T-helper 1 cell treated with Interleukin-12 subunit alpha and Interleukin-12 subunit beta and Interleukin-4 antibody, amounts not matched to agents 30 ng/mL and 1 ng/mL, for 36 hours (primary cell): ENCODE data around the gene MAN1B1. TPM values are rescaled to one million over a fixed set of nuclear protein-coding genes. Genes with fewer than 3 reads are reported as not detected.

Experiments used
- intact Hi-C: fragments of 100-400 bp; cut with micrococcal nuclease; formaldehyde crosslinking; loops from one replicate; pipeline ENCODE4 v1.15.1; 2024
- total RNA-seq: library from RNA; stranded (reverse); gene quantifications from 2 replicates; pipeline ENCODE4 v1.2.3, GENCODE V29; 2022

The MAN1B1 gene
- total RNA-seq: 50.4 and 54.3 TPM in 2 replicates

DNA sequence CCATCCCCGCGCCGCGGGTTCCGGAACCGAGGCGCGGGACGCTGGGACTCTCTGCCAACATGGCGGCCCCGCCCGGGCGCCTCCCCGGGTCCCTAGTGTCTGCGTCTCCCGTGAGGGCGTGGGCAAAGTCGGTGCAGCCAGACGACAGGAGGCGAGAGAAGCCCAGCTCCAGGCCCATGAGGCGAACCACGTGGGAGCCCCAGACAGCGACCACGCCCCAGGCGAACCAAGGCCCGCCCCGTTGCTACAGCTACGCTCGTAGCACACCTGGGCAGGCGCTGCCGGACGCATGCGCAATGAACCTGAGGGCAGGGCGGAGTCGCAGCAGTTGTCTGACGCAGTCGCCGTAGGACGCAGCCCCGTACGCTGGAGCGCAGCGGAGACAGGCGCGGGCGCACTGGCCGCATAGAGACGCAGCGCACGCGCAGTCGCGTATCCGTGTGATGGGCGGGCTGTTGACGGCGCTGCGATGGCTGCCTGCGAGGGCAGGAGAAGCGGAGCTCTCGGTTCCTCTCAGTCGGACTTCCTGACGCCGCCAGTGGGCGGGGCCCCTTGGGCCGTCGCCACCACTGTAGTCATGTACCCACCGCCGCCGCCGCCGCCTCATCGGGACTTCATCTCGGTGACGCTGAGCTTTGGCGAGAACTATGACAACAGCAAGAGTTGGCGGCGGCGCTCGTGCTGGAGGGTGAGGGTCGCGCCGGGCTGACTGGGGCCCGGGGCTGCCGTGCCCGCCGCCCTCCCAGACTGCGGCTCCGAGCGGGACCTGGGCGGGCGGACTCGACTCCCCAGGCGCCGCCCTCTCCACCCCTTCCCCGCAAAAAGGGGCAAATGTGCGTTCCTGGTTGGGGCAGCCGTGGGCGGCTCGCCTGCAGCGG lies at the start of gene MAN1B1:
Gene MAN1B1 (plus strand): TSS at position 455 of the 878 bp plus-strand sequence. CDS start 15 bp downstream, at position 470.
- intact Hi-C loops: loop anchor here (1.0 to 10.0 kb wide), 19 partner anchors 9 to 604 kb away; partner anchors contain the start of genes FBXW5, MRPL41, NDOR1 and NELFB

DNA sequence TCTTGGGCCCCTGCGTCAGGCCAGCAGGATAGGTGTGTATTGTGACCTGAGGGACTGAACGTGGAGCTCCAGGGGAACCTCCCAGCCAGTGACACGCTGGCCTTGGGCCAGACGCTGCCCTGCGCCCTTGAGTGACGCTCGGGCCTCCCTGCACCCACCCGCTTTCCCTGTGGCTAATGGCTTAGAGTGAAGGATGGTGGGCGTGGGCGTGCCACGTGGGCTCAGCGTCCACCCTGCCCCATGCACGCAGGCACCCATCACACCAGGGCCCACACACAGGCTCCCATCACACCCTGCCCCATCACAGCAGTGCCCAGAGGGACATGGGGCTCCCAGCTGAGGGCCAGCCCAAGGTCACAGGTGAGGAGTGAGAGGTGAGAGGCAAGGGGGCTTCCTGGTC lies 49.8 kb upstream of the MAN1B1 start:
- intact Hi-C loops: no loop called here

DNA sequence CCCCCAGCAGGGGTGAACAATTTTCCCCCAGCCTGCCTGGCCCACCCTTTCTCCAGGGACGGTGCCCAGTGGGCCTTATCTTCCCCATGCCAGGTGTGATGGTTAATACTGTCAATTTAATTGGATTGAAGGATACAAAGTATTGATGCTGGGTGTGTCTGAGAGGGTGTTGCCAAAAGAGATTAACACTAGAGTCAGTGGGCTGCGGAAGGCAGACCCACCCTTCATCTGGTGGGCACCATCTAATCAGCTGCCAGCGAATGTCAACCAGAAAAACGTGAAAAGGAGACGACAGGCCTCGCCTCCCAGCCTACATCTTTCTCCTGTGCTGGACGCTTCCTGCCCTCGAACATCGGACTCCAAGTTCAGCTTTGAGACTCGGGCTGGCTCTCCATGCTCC lies 49.3 kb upstream of the MAN1B1 start:
- intact Hi-C loops: no loop called here

DNA sequence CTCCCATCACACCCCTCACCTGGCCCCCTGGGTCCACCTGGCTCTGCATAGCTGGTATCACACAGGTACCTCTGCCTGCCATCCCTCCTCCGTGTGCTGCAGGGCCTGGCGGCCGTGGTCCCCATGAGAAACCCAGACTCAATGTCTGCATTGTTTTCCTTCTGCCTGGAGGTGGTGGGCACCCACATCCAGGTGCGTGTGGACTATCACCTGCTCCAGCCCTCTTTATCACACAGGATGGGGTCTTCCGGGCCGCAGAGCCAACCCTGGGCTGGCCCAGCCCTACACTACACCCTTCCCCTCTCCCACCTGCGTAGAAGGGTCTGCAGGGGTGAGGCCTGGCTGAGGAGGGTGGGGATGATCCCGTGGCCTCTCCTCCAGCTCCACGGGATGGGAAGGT lies 47.9 kb upstream of the MAN1B1 start:
- intact Hi-C loops: no loop called here

DNA sequence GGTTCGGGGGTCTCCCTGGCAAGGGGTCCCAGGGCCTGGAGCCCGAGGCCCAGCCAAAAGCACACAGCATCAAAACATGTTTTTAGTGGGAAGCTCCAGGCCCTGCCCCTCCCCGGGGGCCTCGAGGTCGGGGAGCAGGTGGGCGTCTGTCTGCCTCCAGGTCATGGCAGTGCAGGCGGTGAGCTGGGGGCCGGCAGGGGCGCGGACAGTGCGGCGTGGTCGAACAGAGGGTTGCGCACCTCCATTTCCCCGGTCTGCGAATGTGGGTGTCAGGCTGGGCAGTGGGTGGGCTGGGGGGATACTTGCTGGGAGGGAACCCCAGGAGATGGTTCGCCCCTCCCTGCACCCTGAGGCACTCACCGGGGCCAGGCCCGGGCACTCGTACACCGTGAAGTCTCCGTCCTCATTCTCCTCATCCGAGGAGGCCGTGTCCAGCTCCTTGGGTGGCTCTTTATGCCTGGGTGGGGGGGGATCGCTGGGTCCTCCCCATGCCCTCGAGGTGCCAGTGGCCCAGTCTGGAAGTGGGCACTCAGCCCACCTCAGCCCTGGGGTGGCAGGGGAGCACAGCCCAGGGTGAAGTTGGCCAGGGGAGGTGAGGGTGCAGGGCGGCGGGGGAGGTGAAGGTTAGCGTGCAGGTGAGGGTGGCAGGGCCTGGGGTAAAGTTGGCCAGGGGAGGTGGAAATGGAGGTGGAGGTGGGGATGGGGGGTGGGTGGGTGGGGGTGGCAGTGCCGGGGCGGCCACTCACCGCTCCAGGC lies 47.0 kb upstream of the MAN1B1 start:
- intact Hi-C loops: no loop called here

DNA sequence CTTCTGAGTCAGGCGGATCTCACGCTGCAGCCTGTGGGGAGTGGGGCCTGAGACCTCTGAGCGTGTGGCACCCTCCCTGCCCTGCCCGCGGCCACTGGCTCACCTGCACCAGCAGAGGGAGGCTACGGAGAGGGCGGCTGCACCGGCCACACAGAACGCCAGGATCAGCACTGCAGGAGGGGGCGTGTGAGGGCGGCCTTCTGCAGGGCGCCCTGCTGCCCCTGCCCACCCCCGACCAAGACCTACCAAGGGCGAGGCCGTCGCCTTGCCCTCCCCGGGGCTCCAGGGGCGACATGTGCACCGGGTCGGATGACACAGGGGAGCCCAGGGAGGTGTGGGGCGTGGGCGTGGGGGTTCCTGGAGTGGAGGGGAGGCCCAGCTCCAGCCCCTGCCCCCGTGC lies 46.2 kb upstream of the MAN1B1 start:
- intact Hi-C loops: no loop called here

DNA sequence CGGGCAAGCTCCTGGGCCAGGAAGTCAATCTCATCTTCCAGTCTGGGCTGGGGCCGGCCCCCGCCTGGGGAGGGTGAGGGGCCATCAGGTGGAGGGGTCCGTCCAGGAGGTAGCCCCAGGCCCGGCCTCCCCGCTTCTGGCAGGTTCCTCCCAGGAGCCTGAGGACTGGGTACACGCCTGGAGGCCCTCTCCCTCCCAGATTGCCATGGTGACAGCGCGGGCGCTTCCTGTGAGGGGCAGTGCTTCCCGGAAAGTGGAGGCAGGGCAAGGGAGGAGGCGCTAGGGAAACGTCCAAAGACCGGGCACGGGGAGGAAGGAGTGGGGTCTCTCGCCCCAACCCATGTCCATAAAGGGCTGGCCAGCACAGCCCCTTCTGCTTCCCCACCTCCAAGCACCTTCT lies 45.7 kb upstream of the MAN1B1 start:
- intact Hi-C loops: no loop called here

DNA sequence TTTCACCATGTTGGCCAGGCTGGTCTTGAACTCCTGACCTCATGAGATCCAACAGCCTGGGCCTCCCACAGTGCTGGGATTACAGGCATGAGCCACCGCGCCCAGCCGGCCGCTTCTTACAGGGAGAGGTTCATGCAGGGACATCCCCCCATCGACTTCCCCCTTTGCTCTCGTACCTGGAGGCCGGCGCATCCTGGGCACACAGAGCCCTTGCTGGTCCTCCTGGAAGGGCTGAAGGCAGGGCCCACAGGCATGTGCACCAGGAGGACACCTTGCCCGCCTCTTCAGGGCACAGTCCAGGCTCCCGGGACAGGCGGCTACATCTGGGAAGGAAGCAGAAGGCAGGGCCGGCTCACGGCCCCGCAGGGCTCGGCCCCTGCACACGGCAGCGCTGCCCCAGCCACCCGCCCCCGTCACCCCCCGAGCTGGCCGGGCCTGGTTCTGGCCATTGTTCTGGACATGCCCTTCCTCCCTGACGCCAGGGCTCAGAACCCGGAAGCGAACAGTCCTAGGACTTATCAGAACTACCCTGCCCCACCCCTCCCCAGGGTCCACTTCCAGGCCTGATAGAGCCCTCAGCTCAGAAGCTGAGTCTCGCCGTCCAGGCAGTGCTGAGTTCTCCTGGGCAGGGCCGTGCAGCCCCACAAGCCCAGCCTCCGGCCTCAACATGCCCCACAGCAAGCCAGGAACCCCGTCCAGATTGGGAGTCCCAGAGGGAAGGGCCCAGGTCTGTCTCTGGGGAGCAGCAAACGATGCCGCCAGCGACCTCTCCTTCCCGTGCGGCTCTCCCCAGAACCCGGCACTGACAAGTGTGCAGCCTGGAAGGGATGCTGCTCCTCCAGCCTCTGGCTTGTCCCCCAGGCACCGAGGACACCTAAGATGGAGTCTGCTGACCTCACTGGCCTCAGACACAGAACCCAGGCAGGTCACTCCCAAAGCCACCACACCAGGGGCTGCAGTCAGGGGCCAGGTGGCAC lies 43.7 kb upstream of the MAN1B1 start:
- intact Hi-C loops: no loop called here

DNA sequence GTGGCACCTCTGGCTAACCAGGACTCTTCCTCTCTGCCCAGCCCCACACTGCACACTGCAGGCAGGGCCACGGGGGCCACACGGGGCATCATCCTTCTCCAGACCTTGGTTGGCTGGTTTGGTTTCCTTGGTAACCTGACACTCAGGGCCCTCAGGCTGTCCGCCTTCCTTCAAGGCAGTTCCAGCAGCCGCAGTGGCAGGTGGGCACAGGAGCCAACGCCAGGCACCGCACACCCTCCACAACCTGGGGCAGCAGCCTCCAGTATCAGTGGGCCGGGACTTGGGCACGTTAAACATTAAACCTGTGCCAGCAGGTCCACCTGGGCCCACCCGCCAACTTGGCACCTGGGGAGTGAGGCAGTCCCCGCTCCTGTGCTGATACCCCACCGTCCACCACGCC lies 42.7 kb upstream of the MAN1B1 start:
- intact Hi-C loops: no loop called here

DNA sequence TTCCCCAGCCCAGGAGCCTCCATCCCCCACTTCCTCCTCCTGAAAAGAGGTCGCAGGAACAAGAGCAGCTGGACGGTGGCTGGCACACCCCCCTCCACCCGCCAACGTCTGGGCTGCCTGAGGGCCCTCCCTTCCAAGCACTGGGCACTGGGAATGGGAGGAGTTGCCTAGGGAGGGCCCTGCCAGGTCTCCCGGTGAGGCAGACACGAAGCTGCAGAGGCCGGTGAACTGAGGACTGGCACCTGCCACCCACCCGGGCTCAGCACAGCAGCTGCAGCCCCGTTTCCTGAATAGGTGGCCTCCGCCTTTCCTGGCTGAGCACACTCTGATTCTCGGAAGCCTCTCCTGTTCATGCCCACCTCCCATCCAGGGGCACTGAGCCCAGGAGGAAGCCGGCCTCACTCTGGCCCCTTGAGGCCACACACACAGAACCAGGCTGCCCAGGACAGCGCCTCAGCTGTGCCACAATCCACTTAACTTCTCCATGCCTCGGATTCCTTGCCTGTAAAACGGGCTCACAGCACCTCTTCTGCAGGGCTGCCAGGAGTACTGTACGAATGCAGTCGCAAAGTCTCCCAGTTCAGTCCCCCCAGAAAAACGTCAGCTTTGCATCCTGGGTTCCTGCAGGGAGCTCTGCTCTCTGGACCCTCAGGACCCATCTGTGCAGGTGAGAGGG lies 42.1 kb upstream of the MAN1B1 start:
- intact Hi-C loops: loop anchor here (5.0 kb wide), 1 partner anchor 197 kb away; the partner anchor contains the start of gene PHPT1

DNA sequence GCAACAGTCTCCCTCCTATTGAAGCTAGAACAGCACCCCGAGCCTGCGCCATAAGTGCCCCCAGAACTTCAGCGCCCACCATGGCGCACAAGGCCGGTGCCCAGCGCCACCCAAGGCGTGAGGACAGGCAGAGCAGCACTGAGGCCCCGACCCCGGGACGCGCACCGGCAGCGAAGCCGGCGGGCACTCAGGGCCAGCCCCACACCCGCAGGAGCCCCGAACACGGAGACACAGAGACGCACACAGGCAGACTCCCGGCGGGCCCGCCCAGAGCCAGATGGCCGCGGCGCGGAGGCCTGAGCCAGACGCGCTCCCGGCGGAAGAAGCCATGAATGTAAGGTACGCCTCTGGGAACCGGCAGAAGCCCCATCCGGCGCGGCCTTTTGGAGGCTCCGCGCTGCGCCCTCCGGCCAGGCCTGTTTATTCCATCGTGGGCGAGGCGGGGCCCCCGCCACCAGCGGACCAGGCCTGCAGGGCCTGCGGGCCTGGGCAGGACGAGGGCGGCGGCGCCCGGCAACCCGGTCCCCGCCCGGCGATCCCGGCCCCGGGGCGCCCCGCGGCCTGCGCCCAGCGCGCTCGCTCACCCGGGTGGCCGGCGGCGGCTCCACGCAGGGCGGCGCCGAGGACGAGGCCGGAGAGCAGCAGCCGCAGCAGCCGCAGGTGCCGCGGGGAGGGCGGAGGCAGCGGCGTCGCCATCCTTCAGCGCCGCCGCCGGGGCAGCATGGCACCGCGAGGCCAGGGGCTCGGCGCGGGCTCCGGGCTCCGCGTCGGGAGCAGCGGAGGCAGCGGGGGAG lies 41.3 kb upstream of the MAN1B1 start:
- intact Hi-C loops: loop anchor here (1.0 to 5.0 kb wide), 4 partner anchors 10 to 198 kb away; partner anchors contain the start of genes PHPT1 and RNF224

DNA sequence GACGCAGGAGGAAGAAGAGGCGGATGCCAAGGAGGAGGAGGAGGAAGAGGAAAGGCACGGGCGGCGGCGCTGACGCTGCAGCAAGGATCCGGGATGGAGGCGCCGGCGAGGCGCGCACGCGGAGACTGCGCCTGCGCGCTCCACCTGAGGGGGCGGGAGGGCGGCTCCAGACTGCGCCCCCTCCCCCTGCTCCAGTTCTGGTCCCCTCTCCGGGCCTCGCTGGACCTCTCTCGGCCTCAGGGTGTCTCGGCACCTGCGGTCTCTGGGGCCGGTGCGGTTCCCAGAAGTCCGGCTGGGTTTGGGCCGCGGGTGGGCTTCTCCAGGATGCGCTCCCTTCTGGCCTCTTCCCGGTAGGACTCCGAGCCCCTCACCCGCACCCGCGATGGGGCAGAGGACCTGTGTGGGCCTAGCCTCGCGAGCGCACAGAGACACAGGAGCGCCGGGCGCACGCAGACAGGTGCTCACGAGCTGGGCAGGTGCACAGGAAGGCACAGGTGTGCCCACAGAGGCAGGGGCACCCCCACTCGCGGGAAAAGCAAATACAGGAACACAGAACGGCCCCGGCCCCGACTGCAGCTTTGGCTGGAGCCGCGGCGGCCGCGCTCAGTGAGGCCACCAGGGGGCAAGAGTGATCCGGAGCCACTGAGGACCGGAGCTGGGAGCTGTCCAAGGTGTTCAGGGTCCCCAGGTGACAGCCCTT lies 40.5 kb upstream of the MAN1B1 start, which contains the start of gene NPDC1:
Gene NPDC1 (minus strand): TSS at position 90 of the 700 bp plus-strand sequence. CDS start 188 bp downstream, outside the sequence.
- intact Hi-C loops: loop anchor here (1.0 to 5.0 kb wide), 4 partner anchors 11 to 199 kb away; partner anchors contain the start of genes PHPT1 and RNF224

DNA sequence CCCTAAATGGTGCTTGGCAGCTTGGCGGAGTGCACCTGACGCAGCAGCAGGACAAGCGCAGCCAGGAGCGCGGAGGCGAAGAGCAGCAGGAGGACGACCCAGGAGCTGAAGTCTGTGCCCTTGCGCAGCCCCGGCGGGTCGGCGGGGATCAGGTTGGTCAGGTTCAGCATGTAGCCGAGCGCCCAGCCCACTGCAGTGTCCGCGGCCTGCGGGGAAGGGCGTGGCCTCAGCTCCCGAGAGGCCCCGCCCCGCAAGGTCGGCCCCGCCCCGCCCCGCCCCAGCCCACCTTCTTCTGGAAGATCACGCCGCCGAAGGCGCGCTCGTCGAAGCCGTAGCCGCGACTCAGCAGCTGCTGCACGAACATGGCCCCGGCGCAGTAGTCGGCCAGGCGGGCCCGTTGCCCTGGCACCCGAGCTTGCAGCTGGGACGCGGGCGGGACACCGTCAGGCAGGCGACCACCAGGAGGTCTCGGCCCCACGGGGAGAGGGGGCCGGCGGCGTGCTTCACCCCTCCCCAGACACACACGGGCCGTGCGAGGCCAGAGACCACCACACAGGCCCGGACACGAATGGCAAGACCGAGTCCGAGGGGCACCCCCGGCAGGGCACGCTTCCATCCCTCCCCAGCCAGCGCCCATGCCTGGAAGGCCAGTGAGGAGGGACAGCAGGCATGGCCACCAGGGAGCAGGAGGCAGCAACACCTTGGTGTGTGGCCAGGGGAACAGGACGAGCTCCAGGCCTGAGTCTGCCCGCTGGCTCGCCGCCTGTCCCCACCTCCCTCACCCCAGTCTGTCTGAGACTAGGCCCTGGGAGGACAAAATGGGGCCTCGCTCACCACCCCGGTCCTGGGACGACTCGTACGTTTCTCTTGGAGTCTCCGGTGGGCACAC lies 37.9 kb upstream of the MAN1B1 start:
- intact Hi-C loops: loop anchor here (5.0 kb wide), 1 partner anchor 202 kb away; the partner anchor contains the start of gene PHPT1

DNA sequence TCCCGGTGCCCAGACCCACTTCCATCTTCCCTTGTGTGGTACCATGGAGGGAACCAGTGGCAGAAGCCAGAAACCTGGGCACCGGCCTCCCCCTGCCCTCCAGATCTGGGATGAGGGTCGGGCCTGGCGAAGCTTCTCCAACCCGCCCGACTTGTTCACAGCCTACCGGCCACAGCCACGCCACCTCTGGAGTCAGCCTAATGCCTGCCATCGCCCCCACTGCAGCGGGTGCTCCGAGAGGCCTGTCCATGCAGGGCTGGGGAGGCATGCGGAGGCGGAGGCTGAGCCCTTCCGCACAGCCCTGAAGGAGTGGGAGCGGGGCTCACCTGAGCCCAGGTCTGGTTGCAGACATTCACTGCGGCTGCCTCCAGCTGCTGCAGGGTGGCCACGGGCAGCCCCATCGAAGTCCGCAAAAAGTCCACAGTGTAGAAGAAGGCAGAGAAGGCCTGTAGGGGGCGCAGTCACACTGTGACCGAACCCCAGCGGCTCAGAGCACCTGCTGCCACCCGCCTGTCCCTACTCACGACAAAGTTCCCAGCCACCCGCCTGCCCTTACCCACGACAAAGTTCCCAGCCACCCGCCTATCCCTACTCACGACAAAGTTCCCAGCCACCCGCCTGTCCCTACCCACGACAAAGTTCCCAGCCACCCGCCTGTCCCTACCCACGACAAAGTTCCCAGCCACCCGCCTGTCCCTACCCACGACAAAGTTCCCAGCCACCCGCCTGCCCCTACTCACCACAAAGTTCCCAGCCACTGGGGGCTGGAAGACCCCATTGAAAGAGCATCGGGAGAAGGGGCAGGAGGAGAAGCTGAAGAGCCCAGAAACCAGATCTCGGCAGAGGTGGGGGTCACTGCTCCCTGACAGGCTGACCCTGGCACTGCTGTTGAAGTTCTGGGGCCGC lies 37.0 kb upstream of the MAN1B1 start:
- intact Hi-C loops: loop anchor here (5.0 kb wide), 1 partner anchor 202 kb away; the partner anchor contains the start of gene PHPT1

DNA sequence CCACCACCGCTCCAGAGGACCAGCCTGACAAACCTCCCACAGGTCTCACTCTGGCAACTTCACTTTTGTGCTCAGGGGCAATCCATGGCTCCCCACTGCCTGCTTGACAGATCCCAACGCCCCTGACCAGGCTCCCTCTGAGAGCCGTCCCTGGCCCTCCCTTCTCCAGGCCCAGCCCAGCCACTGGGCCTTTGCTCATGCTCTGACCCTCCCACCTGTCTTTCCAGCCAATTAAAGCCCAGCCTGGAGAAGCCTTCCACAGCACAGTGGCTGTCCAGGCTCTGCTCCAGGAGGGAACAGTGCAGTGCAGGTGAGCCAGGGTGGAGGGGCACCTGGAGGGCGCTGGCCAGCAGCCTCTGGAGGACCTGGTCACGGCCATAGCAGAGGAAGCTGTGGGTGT lies 36.2 kb upstream of the MAN1B1 start:
- intact Hi-C loops: no loop called here

DNA sequence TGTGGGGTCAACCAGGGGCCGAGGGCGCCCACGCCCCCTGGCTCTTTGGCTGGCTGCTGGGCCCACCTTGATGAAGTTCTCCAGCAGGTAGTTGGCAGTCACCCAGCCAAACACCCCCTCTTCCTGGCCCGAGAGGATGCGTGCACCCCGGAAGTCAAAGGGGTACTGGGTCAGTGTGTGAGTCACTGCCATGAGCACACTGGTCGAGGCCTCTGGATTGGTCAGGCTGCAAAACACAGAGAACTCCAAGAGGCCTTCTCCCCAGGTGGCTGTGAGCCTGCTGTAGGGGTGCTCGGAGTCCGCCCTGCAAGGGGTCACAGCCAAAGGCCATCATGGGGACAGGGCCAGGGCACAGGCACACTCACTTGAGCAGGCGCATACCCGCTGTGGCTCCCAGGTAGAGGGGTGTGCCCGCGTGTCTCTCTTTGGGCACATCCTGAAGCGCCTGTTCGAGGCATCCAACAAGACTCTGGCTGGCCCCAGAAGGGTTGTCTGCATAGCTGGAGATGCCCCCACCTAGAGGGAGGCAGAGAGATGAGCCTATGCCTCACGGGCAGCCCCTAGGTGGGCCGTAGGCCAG lies 35.5 kb upstream of the MAN1B1 start:
- intact Hi-C loops: no loop called here
